Sigmoid colon (tissue), 7 donors: ENCODE measurements around the gene SYCP1. TPM values are rescaled to one million over a fixed set of nuclear protein-coding genes. Genes with fewer than 3 reads are reported as not detected.
"Not testable (repeated sequence)": the region's sequence is repeated elsewhere in the genome, so short reads cannot be mapped to it uniquely, and the experiment has no call there.

Experiments used
- DNase-seq: peaks from one replicate; pipeline ENCODE4 v3.0.0-alpha.2; 2019
- H3K27ac ChIP-seq, 4 donors: fragments of 200-600 bp; sonication (generic); one replicate each; pipeline ENCODE4 v1.5.1; 2016 to 2019; ENCODE audit warnings: mild to moderate bottlenecking in 1 of 4
- H3K27me3 ChIP-seq, 3 donors: fragments of 200-600 bp; sonication (generic); one replicate each; pipeline ENCODE4 v1.5.1; 2019; ENCODE audit warnings: mild to moderate bottlenecking in 1 of 3
- H3K36me3 ChIP-seq, 4 donors: fragments of 200-600 bp; sonication (generic); one replicate each; pipeline ENCODE4 v1.5.1; 2016 to 2019
- H3K4me1 ChIP-seq, 4 donors: fragments of 200-600 bp; sonication (generic); one replicate each; pipeline ENCODE4 v1.5.1; 2017 to 2019
- H3K4me3 ChIP-seq, 4 donors: fragments of 200-600 bp; sonication (generic); one replicate each; pipeline ENCODE4 v1.5.1; 2017 to 2019; ENCODE audit warnings: mild to moderate bottlenecking in 2 of 4, moderate library complexity in 1 of 4
- H3K9me3 ChIP-seq, 4 donors: fragments of 200-600 bp in 3 of 4; sonication (generic) in 3 of 4; one replicate each; pipeline versions ENCODE4 v1.5.1 to v1.6.1; 2013 to 2019
- CTCF ChIP-seq, 4 experiments: fragments of 450-650 bp in 3 of 4; fragments of 200-600 bp in 1 of 4; IDR thresholded peaks; one replicate each; pipeline ENCODE4 v1.5.1; 2016 to 2019; ENCODE audit warnings: antibody characterized with exemption in 4 of 4, mild to moderate bottlenecking in 3 of 4, moderate library complexity in 2 of 4
- EP300 ChIP-seq, 4 donors: sonication (generic); formaldehyde crosslinking; IDR thresholded peaks; one replicate each; pipeline ENCODE4 v1.6.1; 2017; ENCODE audit warnings: antibody characterized with exemption in 4 of 4
- POLR2A ChIP-seq, 2 donors: fragments of 450-650 bp; IDR thresholded peaks; one replicate each; pipeline ENCODE4 v1.6.1; 2016; ENCODE audit warnings: antibody characterized with exemption in 2 of 2, mild to moderate bottlenecking in 2 of 2, moderate library complexity in 2 of 2
- POLR2AphosphoS5 ChIP-seq, 4 donors: sonication (generic); formaldehyde crosslinking; IDR thresholded peaks; one replicate each; pipeline ENCODE4 v1.6.1; 2017; ENCODE audit warnings: antibody characterized with exemption in 4 of 4
- WGBS, 2 donors: extraction: QIAGEN DNeasy Blood & Tissue Kit; methylation state at CpG; one replicate each; pipeline ENCODE4 v1.1.7; 2013; 5-methylcytosine and 5-hydroxymethylcytosine counted together
- intact Hi-C: fragments of 100-400 bp; cut with DNase I; formaldehyde crosslinking; loops from one replicate; pipeline ENCODE4 v1.15.1; 2023
- polyA plus RNA-seq, 3 donors: library from polyadenylated mRNA; stranded (reverse); fragments of 200-250 nt; gene quantifications; one replicate each; pipeline ENCODE4 v1.2.3, GENCODE V29; 2013
- total RNA-seq, 4 donors: library from RNA; depleted of rRNA; stranded (reverse); fragments of >200 nt; gene quantifications; one replicate each; pipeline ENCODE4 v1.1.0, GENCODE V29; 2016
- donor health status: healthy with polysubstance abuse.
- donor health status: Bipolar disorder and iron deficiency.
- donor health status: healthy.

Gene SYCP1
- total and polyA plus RNA-seq, 7 donors: not detected

- no peaks in the 10 kb centered on the region for H3K36me3 ChIP-seq
- H3K9me3 ChIP-seq: no peaks in the 10 kb centered on the region
- H3K4me3 ChIP-seq: no peak overlapping the region
- H3K4me1 ChIP-seq: no peaks in the 10 kb centered on the region
- no peak for TF ChIP-seq POLR2AphosphoS5 (IDR thresholded peaks at IDR 0.05)
- TF ChIP-seq POLR2A (IDR thresholded peaks at IDR 0.05): no peak
- no peak for TF ChIP-seq EP300 (IDR thresholded peaks at IDR 0.05)
- no peak for TF ChIP-seq CTCF (IDR thresholded peaks at IDR 0.05)
- intact Hi-C loops: no loop called here
- no peak for DNase-seq
- 54 to 62% methylated on average over 3 of the region's 3 CpGs for WGBS, 2 donors
- no peak overlapping the region for H3K27ac ChIP-seq
- peaks cover 0 to 3% (median 0%) of the 10 kb centered on the region in 3 donors for H3K27me3 ChIP-seq
Observed at GRCh38 chr1:114896795-114897194, 42.1 kb downstream of the SYCP1 start.

GRCh38 chr1:114901814-114902213, 47.2 kb downstream of the SYCP1 start:
- H3K9me3 ChIP-seq: peaks cover 0 to 5% (median 0%) of the 10 kb centered on the region in 4 donors
- no peak overlapping the region for H3K27ac ChIP-seq
- no peaks in the 10 kb centered on the region for H3K4me1 ChIP-seq
- H3K36me3 ChIP-seq: no peaks in the 10 kb centered on the region
- 54% methylated on average over 9 of the region's 9 CpGs for WGBS, 2 donors
- no peak for DNase-seq
- H3K27me3 ChIP-seq: no peaks in the 10 kb centered on the region
- peak overlapping the region in 1 of 4 donors; percentile 2 for H3K4me3 ChIP-seq
- intact Hi-C loops: no loop called here
- no peak for TF ChIP-seq EP300 (IDR thresholded peaks at IDR 0.05)
- no peak for TF ChIP-seq POLR2AphosphoS5 (IDR thresholded peaks at IDR 0.05)
- TF ChIP-seq CTCF (IDR thresholded peaks at IDR 0.05): no peak
- TF ChIP-seq POLR2A (IDR thresholded peaks at IDR 0.05): no peak

- peaks cover 0 to 5% (median 0%) of the 10 kb centered on the region in 4 donors for H3K9me3 ChIP-seq
- H3K4me1 ChIP-seq: no peaks in the 10 kb centered on the region
- H3K4me3 ChIP-seq: peak overlapping the region in 1 of 4 donors; percentile 2
- H3K36me3 ChIP-seq: no peaks in the 10 kb centered on the region
- intact Hi-C loops: no loop called here
- WGBS, 2 donors: 53 to 57% methylated on average over 7 of the region's 7 CpGs
- H3K27ac ChIP-seq: no peak overlapping the region
- TF ChIP-seq POLR2AphosphoS5 (IDR thresholded peaks at IDR 0.05) (no peak), CTCF (IDR thresholded peaks at IDR 0.05) (no peak), POLR2A (IDR thresholded peaks at IDR 0.05) (no peak), EP300 (IDR thresholded peaks at IDR 0.05) (no peak)
- no peaks in the 10 kb centered on the region for H3K27me3 ChIP-seq
- DNase-seq: no peak
Observed at GRCh38 chr1:114902343-114902742, 47.7 kb downstream of the SYCP1 start.

GRCh38 chr1:114903480-114903879, 48.8 kb downstream of the SYCP1 start:
- Histone ChIP-seq H3K27ac (no peak overlapping the region), H3K27me3 (no peaks in the 10 kb centered on the region), H3K4me1 (no peaks in the 10 kb centered on the region), H3K9me3 (peaks cover 0 to 5% (median 0%) of the 10 kb centered on the region in 4 donors), H3K36me3 (no peaks in the 10 kb centered on the region), H3K4me3 (no peak overlapping the region)
- WGBS, 2 donors: 80% methylated on average over 1 of the region's 1 CpG
- TF ChIP-seq EP300 (IDR thresholded peaks at IDR 0.05): no peak
- TF ChIP-seq CTCF (IDR thresholded peaks at IDR 0.05): no peak
- no peak for TF ChIP-seq POLR2A (IDR thresholded peaks at IDR 0.05)
- no peak for TF ChIP-seq POLR2AphosphoS5 (IDR thresholded peaks at IDR 0.05)
- no peak for DNase-seq
- intact Hi-C loops: no loop called here

GRCh38 chr1:114915720-114916119, 61.1 kb downstream of the SYCP1 start:
- H3K27ac ChIP-seq, intact Hi-C loops: not testable (repeated sequence)

More at GRCh38 chr1:114915720-114916119, 61.1 kb downstream of the SYCP1 start:
- 55 to 75% methylated on average over 4 of the region's 4 CpGs for WGBS, 2 donors
- not testable (repeated sequence) for H3K4me3 ChIP-seq, DNase-seq, H3K27me3 ChIP-seq, H3K36me3 ChIP-seq, H3K9me3 ChIP-seq, H3K4me1 ChIP-seq
